ENCODE results near the gene CWC27.
A peak's percentile ranks its signal among the peaks of the same experiment; 100 is the strongest.

CWC27 gene

DNA sequence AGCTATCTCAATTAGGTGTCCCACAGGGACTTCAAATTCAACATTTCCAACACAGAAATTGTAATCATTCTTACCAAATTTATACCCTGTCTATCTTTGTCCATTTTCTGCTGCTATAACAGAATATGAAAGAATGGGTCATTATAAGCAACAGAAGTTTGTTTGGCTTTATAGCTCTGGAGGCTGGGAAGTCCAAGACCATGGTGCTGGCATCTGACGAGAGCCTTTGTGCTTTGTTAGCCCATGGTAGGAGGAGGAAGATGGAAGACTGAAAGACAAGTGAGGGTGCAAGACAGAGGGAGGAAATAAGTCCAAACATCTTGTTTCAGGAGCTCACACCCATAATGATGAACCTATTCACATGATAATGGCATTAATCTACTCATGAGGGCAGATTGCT is 72.2 kb downstream of the CWC27 start:
- Histone ChIP-seq H3K9ac (ENCODE audit: low read length) (no peak overlapping the region), H3K27me3 (ENCODE audit: control insufficient read depth, insufficient read depth, low read length) (no peaks in the 10 kb centered on the region), H3K36me3 (ENCODE audit: control insufficient read depth, low read depth, low read length) (no peaks in the 10 kb centered on the region), H3K4me1 (ENCODE audit: control insufficient read depth, low read depth, low read length) (peaks cover 4% of the 10 kb centered on the region), H3K27ac (ENCODE audit: low read length) (no peak overlapping the region), H3K4me3 (ENCODE audit: low read length) (no peak overlapping the region), H3K9me3 (ENCODE audit: control insufficient read depth, low read depth, low read length) (peaks cover 3% of the 10 kb centered on the region)

GRCh38 chr5:64853777-64854176 is 85.0 kb downstream of the CWC27 start:
- H3K36me3 ChIP-seq (ENCODE audit: control insufficient read depth, low read depth, low read length): no peaks in the 10 kb centered on the region

GRCh38 chr5:64854855-64855254 is 86.1 kb downstream of the CWC27 start:
- Histone ChIP-seq H3K36me3 (ENCODE audit: control insufficient read depth, low read depth, low read length) (no peaks in the 10 kb centered on the region), H3K9ac (ENCODE audit: low read length) (no peak overlapping the region), H3K9me3 (ENCODE audit: control insufficient read depth, low read depth, low read length) (no peaks in the 10 kb centered on the region), H3K4me3 (ENCODE audit: low read length) (no peak overlapping the region), H3K4me1 (ENCODE audit: control insufficient read depth, low read depth, low read length) (no peaks in the 10 kb centered on the region), H3K27me3 (ENCODE audit: control insufficient read depth, insufficient read depth, low read length) (no peaks in the 10 kb centered on the region), H3K27ac (ENCODE audit: low read length) (no peak overlapping the region)

More at GRCh38 chr5:64853777-64854176, 85.0 kb downstream of the CWC27 start:
- no peaks in the 10 kb centered on the region for H3K4me1 ChIP-seq (ENCODE audit: control insufficient read depth, low read depth, low read length)
- no peaks in the 10 kb centered on the region for H3K9me3 ChIP-seq (ENCODE audit: control insufficient read depth, low read depth, low read length)
- H3K4me3 ChIP-seq (ENCODE audit: low read length): no peak overlapping the region
- H3K27ac ChIP-seq (ENCODE audit: low read length): no peak overlapping the region
- no peak overlapping the region for H3K9ac ChIP-seq (ENCODE audit: low read length)
- H3K27me3 ChIP-seq (ENCODE audit: control insufficient read depth, insufficient read depth, low read length): no peaks in the 10 kb centered on the region

- Histone ChIP-seq H3K27ac (ENCODE audit: low read length) (no peak overlapping the region), H3K36me3 (ENCODE audit: control insufficient read depth, low read depth, low read length) (no peaks in the 10 kb centered on the region), H3K4me1 (ENCODE audit: control insufficient read depth, low read depth, low read length) (no peaks in the 10 kb centered on the region), H3K4me3 (ENCODE audit: low read length) (no peak overlapping the region), H3K9ac (ENCODE audit: low read length) (no peak overlapping the region), H3K27me3 (ENCODE audit: control insufficient read depth, insufficient read depth, low read length) (no peaks in the 10 kb centered on the region), H3K9me3 (ENCODE audit: control insufficient read depth, low read depth, low read length) (no peaks in the 10 kb centered on the region)
Measured at GRCh38 chr5:64859881-64860280, 91.2 kb downstream of the CWC27 start.

DNA sequence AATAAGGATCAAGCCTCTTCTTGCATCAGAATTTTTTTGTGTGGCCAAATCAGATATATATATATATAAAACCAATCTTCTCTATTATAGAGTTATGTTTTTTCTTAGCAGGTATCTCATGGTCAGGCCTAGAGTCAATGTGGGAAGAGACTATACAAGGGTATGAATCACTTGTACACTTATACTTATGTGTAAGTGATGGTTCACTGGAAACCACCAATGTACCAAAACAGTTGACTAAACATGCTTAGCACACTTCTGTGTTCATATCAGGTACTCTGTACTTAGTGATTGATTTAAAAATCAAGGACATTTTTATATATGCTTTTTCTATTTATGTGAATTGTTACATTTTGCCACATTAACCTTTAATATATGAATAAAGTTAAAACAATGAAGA is 92.6 kb downstream of the CWC27 start:
- no peaks in the 10 kb centered on the region for H3K36me3 ChIP-seq (ENCODE audit: control insufficient read depth, low read depth, low read length)
- no peaks in the 10 kb centered on the region for H3K27me3 ChIP-seq (ENCODE audit: control insufficient read depth, insufficient read depth, low read length)
- H3K4me1 ChIP-seq (ENCODE audit: control insufficient read depth, low read depth, low read length): no peaks in the 10 kb centered on the region
- H3K9ac ChIP-seq (ENCODE audit: low read length): no peak overlapping the region
- H3K27ac ChIP-seq (ENCODE audit: low read length): no peak overlapping the region
- H3K9me3 ChIP-seq (ENCODE audit: control insufficient read depth, low read depth, low read length): no peaks in the 10 kb centered on the region
- no peak overlapping the region for H3K4me3 ChIP-seq (ENCODE audit: low read length)

DNA sequence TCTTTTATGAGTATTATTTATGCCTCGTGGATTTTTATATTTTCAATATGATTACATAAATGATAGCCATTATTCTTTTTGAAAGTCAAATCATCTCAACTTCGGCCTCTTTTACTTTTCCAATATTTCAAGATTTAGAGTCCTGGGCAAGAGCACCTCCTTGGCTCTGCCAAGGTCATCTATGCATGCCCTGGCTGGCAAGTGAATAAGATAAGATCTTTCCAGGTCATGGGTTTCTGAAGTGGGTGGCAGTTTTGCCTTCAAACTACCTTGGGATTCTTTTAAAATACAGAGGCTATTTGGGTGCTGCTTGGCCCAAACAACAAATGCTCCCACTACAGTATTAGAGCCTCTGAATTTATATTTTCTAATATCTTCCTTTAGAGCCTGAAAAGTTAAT is 95.4 kb downstream of the CWC27 start:
- no peaks in the 10 kb centered on the region for H3K9me3 ChIP-seq (ENCODE audit: control insufficient read depth, low read depth, low read length)

DNA sequence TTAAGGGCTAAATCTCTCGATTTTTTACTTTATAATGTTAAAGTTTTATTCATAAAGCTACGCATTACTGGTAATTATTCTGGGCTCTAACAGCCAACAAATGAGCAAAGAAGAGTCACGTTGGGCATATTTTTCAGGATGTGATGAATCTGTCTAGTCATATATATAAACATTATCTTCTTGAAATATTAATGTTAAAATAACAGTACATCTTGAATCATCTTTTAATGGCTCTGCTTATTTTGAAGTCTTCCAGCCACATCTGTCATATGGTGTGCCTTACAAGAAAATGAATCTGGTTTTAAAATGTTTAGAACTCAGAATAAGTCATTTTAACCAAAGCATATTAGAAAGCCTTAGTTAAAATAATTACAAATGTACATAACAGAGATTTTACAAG is 96.9 kb downstream of the CWC27 start:
- Histone ChIP-seq H3K36me3 (ENCODE audit: control insufficient read depth, low read depth, low read length) (no peaks in the 10 kb centered on the region), H3K4me1 (ENCODE audit: control insufficient read depth, low read depth, low read length) (peaks cover 9% of the 10 kb centered on the region), H3K27ac (ENCODE audit: low read length) (no peak overlapping the region), H3K9ac (ENCODE audit: low read length) (no peak overlapping the region), H3K9me3 (ENCODE audit: control insufficient read depth, low read depth, low read length) (no peaks in the 10 kb centered on the region), H3K4me3 (ENCODE audit: low read length) (no peak overlapping the region), H3K27me3 (ENCODE audit: control insufficient read depth, insufficient read depth, low read length) (no peaks in the 10 kb centered on the region)

More for the DNA sequence above, 95.4 kb downstream of the CWC27 start:
- H3K27ac ChIP-seq (ENCODE audit: low read length): no peak overlapping the region
- no peak overlapping the region for H3K4me3 ChIP-seq (ENCODE audit: low read length)
- H3K9ac ChIP-seq (ENCODE audit: low read length): no peak overlapping the region
- peaks cover 2% of the 10 kb centered on the region for H3K4me1 ChIP-seq (ENCODE audit: control insufficient read depth, low read depth, low read length)
- H3K27me3 ChIP-seq (ENCODE audit: control insufficient read depth, insufficient read depth, low read length): no peaks in the 10 kb centered on the region
- H3K36me3 ChIP-seq (ENCODE audit: control insufficient read depth, low read depth, low read length): no peaks in the 10 kb centered on the region

GRCh38 chr5:64869419-64869818 is 100.7 kb downstream of the CWC27 start:
- Histone ChIP-seq H3K36me3 (ENCODE audit: control insufficient read depth, low read depth, low read length) (no peaks in the 10 kb centered on the region), H3K9me3 (ENCODE audit: control insufficient read depth, low read depth, low read length) (no peaks in the 10 kb centered on the region), H3K4me1 (ENCODE audit: control insufficient read depth, low read depth, low read length) (peaks cover 9% of the 10 kb centered on the region), H3K27me3 (ENCODE audit: control insufficient read depth, insufficient read depth, low read length) (no peaks in the 10 kb centered on the region), H3K9ac (ENCODE audit: low read length) (no peak overlapping the region), H3K27ac (ENCODE audit: low read length) (peak overlapping the region; percentile 21), H3K4me3 (ENCODE audit: low read length) (no peak overlapping the region)

- Histone ChIP-seq H3K4me3 (ENCODE audit: low read length) (no peak overlapping the region), H3K36me3 (ENCODE audit: control insufficient read depth, low read depth, low read length) (no peaks in the 10 kb centered on the region), H3K4me1 (ENCODE audit: control insufficient read depth, low read depth, low read length) (peaks cover 9% of the 10 kb centered on the region), H3K9me3 (ENCODE audit: control insufficient read depth, low read depth, low read length) (no peaks in the 10 kb centered on the region), H3K9ac (ENCODE audit: low read length) (no peak overlapping the region), H3K27me3 (ENCODE audit: control insufficient read depth, insufficient read depth, low read length) (no peaks in the 10 kb centered on the region), H3K27ac (ENCODE audit: low read length) (no peak overlapping the region)
Measured at GRCh38 chr5:64872044-64872443, 103.3 kb downstream of the CWC27 start.

DNA sequence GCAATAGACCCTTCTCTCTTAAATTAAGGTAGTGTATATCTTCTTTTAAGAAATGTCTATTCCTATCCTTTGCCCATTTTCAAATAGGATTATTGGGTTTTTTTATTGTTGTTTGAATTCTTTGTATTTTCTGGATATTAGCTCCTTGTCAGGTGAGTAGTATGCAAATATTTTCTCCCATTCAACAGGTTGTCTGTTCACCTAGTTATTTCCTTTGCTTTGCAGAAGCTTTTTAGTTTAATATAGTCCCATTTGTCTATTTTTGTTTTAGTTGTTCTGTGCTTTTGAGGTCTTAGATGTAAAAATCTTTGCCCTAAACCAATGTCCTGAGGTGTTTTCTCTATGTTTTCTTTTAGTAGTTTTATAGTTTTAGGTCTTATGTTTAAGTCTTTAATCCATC is 104.7 kb downstream of the CWC27 start:
- Histone ChIP-seq H3K27ac (ENCODE audit: low read length) (no peak overlapping the region), H3K27me3 (ENCODE audit: control insufficient read depth, insufficient read depth, low read length) (no peaks in the 10 kb centered on the region), H3K9me3 (ENCODE audit: control insufficient read depth, low read depth, low read length) (no peaks in the 10 kb centered on the region)

DNA sequence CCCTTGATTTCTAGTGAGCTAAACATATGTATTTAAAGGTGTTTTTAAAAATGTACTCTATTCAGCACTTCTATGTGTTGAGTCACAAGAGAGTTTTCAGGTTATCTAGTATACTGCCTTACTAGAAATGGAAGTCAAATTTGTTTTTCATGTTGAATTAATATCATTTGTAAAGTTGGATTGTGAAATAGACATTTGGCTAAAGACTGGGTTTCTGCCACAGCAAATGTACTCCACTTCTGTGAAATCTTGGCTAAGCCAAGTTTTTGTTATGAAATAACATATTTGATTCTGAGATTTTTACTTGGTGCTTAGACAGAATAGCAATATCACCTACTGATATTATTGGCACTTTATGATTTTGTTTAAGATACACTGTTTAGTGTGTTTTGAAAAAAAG is 106.0 kb downstream of the CWC27 start:
- H3K27ac ChIP-seq (ENCODE audit: low read length): no peak overlapping the region
- no peak overlapping the region for H3K4me3 ChIP-seq (ENCODE audit: low read length)
- H3K36me3 ChIP-seq (ENCODE audit: control insufficient read depth, low read depth, low read length): no peaks in the 10 kb centered on the region
- H3K27me3 ChIP-seq (ENCODE audit: control insufficient read depth, insufficient read depth, low read length): no peaks in the 10 kb centered on the region
- H3K9me3 ChIP-seq (ENCODE audit: control insufficient read depth, low read depth, low read length): no peaks in the 10 kb centered on the region
- no peak overlapping the region for H3K9ac ChIP-seq (ENCODE audit: low read length)
- H3K4me1 ChIP-seq (ENCODE audit: control insufficient read depth, low read depth, low read length): peaks cover 1% of the 10 kb centered on the region

More for the DNA sequence above, 104.7 kb downstream of the CWC27 start:
- Histone ChIP-seq H3K36me3 (ENCODE audit: control insufficient read depth, low read depth, low read length) (no peaks in the 10 kb centered on the region), H3K4me1 (ENCODE audit: control insufficient read depth, low read depth, low read length) (peaks cover 9% of the 10 kb centered on the region), H3K9ac (ENCODE audit: low read length) (no peak overlapping the region), H3K4me3 (ENCODE audit: low read length) (no peak overlapping the region)

GRCh38 chr5:64876203-64876602 is 107.5 kb downstream of the CWC27 start:
- Histone ChIP-seq H3K36me3 (ENCODE audit: control insufficient read depth, low read depth, low read length) (no peaks in the 10 kb centered on the region), H3K27me3 (ENCODE audit: control insufficient read depth, insufficient read depth, low read length) (no peaks in the 10 kb centered on the region), H3K4me3 (ENCODE audit: low read length) (no peak overlapping the region), H3K9me3 (ENCODE audit: control insufficient read depth, low read depth, low read length) (no peaks in the 10 kb centered on the region), H3K27ac (ENCODE audit: low read length) (no peak overlapping the region), H3K4me1 (ENCODE audit: control insufficient read depth, low read depth, low read length) (no peaks in the 10 kb centered on the region), H3K9ac (ENCODE audit: low read length) (no peak overlapping the region)
